Stimulated activated CD8-positive, alpha-beta memory T cell treated with anti-CD3 and anti-CD28 coated beads, Interleukin-15, amount 100 ng/mL, for 24 hours (primary cell): Measurements from ENCODE around the gene ABCA13.
"Not testable (repeated sequence)": the region's sequence is repeated elsewhere in the genome, so short reads cannot be mapped to it uniquely, and the experiment has no call there.

Source experiments
- DNase-seq: peaks from one replicate; pipeline ENCODE4 v3.0.0-alpha.2; 2020; ENCODE audit warnings: low read depth

Gene ABCA13

GRCh38 chr7:48171202-48171601 is at the start of gene ABCA13:
Gene ABCA13 (plus strand): TSS chr7:48171458. CDS start chr7:48171484, 26 bp downstream.
- DNase-seq, result no peak

GRCh38 chr7:48126037-48126436 is 45.2 kb upstream of the ABCA13 start:
- no peak for DNase-seq

DNA sequence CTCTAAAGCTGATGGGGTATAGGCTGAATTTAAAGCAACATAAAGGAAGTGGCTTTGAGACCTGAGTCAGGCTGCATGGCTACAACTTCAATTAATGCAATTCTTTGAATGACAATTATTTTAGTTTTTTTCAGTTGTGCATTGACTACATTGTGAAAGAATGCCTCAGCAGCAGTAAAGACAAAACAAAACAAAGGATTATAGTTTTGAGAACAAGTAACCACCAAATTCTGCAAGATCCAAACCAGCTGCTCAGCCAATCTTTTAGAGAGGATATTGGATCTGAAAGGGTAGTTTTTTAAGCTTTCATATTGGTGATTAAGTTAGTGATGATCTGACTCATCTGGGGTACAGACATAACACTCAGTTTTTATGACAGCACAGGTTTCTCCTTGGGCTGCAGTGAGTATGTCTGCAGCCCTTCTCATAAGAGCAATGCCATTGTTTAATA is 40.6 kb upstream of the ABCA13 start:
- no peak for DNase-seq

GRCh38 chr7:48132792-48133191 is 38.5 kb upstream of the ABCA13 start:
- no peak for DNase-seq

- DNase-seq, result no peak
Measured at GRCh38 chr7:48139459-48139858, 31.8 kb upstream of the ABCA13 start.

DNA sequence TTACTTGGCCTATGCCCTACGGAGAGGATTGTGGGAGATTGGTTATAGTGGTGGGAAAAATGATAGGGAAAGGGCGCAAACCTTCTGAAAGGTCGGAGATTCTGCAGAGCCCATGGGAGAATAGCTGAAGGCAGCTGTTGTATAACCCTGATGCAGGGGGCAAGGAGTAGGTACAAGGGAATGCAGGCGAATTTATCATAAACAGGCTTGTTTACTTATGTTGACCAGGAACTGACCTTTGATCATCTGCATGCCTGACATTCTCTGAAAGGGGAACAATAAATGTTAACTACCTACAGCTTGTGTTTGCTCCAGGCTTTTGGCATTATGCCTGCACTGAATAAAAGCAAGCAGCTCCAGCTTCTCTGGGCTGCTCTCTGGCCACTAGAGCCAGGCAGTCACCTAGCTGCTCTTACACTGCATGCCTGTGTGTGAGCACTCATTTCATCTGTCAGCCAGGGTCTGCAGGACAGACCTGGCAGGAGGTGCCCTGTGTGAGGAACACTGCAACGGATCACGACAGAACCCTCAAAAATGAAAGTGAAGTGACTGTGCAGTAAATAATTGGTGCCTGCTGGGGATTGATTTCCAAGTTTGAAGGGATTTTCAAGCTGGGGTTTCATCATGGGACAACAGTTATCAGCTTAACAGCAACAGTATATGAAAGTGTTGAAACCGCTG is 31.1 kb upstream of the ABCA13 start:
- DNase-seq, result no peak

GRCh38 chr7:48141521-48141920 is 29.7 kb upstream of the ABCA13 start:
- no peak for DNase-seq

DNA sequence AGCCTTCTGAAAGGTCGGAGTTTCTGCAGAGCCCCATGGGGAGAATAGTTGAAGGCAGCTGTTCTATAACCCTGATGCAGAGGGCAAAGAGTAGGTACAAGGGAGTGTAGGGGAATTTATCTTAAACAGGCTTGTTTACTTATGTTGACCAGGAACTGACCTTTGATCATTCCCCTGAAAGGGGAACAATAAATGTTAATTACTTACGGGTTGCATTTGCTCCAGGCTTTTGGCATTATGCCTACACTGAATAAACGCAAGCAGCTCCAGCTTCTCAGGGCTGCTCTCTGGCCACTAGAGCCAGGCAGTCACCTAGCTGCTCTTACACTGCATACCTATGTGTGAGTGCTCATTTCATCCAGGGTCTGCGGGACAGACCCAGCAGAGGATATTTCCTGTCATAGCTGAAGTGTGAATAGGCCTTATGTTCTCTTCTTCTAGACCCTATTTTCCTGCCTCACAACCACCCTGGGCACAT is 26.9 kb upstream of the ABCA13 start:
- no peak for DNase-seq

DNA sequence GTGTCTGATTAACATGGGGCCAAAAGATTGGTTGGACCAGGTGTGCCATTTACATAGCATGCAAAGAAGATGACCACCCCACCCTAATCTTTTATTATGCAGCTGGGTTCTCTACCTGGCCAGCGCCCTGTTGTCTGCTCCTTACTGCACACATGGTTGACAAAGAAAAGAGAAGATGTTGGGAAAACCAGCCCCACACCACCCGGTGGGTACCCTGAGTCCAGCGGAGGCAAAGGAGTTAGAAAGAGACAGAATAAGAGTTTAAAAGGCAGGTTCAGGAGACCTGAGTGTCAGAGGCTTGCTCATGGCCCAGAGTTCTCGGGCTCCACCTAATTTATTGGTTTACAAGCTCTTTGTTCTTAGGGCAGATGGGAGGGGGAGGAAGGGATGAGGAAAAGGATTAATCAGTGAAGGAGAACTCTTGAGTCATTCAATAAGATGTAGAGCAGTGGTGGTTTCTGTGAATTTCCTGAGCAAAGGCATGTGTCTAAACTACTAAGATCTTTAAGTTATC is 24.1 kb upstream of the ABCA13 start:
- no peak for DNase-seq

GRCh38 chr7:48147690-48148089 is 23.6 kb upstream of the ABCA13 start:
- not testable (repeated sequence) for DNase-seq

- no peak for DNase-seq
Measured at GRCh38 chr7:48148311-48148710, 22.9 kb upstream of the ABCA13 start.

GRCh38 chr7:48149058-48149457 is 22.2 kb upstream of the ABCA13 start:
- no peak for DNase-seq

DNA sequence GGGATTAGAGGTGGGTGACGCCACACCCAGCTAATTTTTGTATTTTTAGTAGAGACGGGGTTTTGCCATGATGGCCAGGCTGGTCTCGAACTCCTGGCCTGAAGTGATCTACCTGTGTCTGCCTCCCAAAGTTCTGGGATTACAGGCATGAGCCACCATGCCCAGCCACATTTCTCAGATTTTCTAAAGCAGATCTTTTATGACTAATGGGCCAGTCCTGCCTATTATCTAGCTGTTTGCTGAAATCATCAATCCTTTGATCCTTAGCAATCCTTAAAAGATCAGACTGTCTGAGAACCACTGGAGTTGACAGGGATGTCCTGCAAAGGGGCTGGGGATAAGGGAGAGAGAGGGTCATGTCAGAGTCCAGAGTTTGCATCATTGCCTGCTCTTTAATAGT is 21.2 kb upstream of the ABCA13 start:
- no peak for DNase-seq

GRCh38 chr7:48154792-48155413 is 16.4 kb upstream of the ABCA13 start:
- DNase-seq, result no peak

DNA sequence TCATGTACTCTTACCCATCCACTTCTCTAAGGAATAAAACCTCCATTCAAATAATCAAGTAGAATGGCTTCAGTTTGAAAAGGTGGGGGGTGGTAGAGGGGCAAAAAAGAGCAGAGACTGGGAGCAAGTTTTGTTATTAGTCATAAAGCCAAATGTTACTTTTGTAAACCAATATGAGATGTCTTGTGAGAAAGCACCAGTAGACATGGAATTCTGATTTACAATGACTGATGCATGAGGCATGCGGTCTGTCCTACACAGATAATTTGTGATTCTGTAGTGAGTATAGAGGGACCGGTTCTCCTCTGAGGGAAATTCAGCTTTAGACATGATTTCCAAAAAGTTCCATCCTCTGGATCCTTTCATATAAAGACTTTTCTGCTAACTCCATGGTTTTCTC is 12.9 kb upstream of the ABCA13 start:
- no peak for DNase-seq

GRCh38 chr7:48161407-48162125 is 9.7 kb upstream of the ABCA13 start:
- DNase-seq, result no peak

- DNase-seq, result no peak
Measured at GRCh38 chr7:48165157-48165556, 6.1 kb upstream of the ABCA13 start.

DNA sequence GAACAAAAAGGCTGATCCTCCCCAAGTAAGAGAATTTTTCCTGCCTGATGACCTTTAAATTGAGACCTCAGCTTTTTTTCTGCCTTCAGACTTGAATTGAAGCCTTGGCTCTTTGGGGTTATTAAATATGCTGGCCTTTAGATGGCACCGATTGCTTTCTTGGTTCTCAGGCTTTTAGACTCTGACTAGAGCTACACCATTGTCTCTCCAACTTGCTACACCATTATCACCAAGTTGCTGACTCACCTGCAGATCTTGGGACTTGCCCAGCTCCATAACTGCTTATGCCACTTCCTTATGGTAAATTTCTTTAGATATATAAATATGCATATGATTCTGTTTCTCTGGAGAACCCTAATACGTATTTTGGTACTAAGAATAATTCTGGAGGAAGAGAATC is 3.1 kb upstream of the ABCA13 start:
- no peak for DNase-seq

- no peak for DNase-seq
Measured at GRCh38 chr7:48170506-48170905, 752 bp upstream of the ABCA13 start.

DNA sequence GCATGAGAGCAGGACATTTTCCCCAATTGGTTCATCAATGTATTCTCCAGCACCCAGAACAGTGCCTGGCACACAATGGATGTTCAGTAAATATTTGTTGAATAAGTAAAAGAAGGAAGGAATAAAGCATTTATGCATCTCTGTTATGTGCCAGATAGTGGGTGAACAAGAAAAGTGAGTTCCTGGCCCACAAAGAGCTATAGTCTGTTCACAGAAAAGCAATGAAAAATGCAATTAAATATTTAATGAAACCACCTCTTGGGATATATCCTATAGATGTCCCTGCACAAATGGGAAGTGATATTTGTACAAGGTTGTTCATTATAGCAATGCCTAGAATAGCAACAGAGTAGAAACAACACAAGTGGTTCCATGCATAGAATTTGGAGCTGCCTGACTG is 2.1 kb downstream of the ABCA13 start:
- DNase-seq, result no peak

- DNase-seq, result no peak
Measured at GRCh38 chr7:48173756-48174382, 2.6 kb downstream of the ABCA13 start.

GRCh38 chr7:48175019-48175418 is 3.8 kb downstream of the ABCA13 start:
- DNase-seq, result no peak
